Liver (tissue), 9 donors: ENCODE results near the gene PLTP. TPM values are rescaled to one million over a fixed set of nuclear protein-coding genes. Genes with fewer than 3 reads are reported as not detected.

Source experiments
- DNase-seq: peaks from one replicate; pipeline ENCODE4 v3.0.0-alpha.2; 2017; ENCODE audit warnings: low spot score
- H3K27ac ChIP-seq, 2 donors: one replicate each; pipeline ENCODE4 v1.7.0; 2013; ENCODE audit warnings: inconsistent platforms in 2 of 2, low read length in 2 of 2, control low read depth in 1 of 2, low read depth in 1 of 2, mild to moderate bottlenecking in 1 of 2
- H3K27me3 ChIP-seq, 4 donors: one replicate each; pipeline versions ENCODE4 v1.6.1 to v1.7.0; 2013; ENCODE audit warnings: low read length in 3 of 4, inconsistent platforms in 1 of 4, mild to moderate bottlenecking in 1 of 4, moderate library complexity in 1 of 4; ENCODE audit not compliant: control insufficient read depth in 4 of 4, insufficient read depth in 4 of 4
- H3K36me3 ChIP-seq, 4 donors: one replicate each; pipeline versions ENCODE4 v1.6.1 to v1.7.0; 2013; ENCODE audit warnings: low read length in 3 of 4, mild to moderate bottlenecking in 3 of 4, low read depth in 1 of 4, moderate library complexity in 1 of 4; ENCODE audit not compliant: control insufficient read depth in 4 of 4, insufficient read depth in 3 of 4
- H3K4me1 ChIP-seq, 4 donors: one replicate each; pipeline versions ENCODE4 v1.6.1 to v1.7.0; 2013; ENCODE audit warnings: low read length in 3 of 4, mild to moderate bottlenecking in 3 of 4, moderate library complexity in 1 of 4; ENCODE audit not compliant: control insufficient read depth in 4 of 4, insufficient read depth in 4 of 4
- H3K4me3 ChIP-seq, 3 donors: one replicate each; pipeline versions ENCODE4 v1.6.1 to v1.7.0; 2013; ENCODE audit warnings: low read length in 3 of 3, control low read depth in 1 of 3, low read depth in 1 of 3, mild to moderate bottlenecking in 1 of 3
- H3K9ac ChIP-seq, 2 donors: one replicate each; pipeline ENCODE4 v1.7.0; 2013; ENCODE audit warnings: low read length in 2 of 2, mild to moderate bottlenecking in 2 of 2, moderate library complexity in 2 of 2, control low read depth in 1 of 2, low read depth in 1 of 2
- H3K9me3 ChIP-seq, 4 donors: one replicate each; pipeline versions ENCODE4 v1.6.1 to v1.7.0; 2013; ENCODE audit warnings: low read length in 3 of 4; ENCODE audit not compliant: control insufficient read depth in 4 of 4
- ATF3 ChIP-seq: IDR thresholded peaks from 2 replicates; pipeline ENCODE4 v1.6.1; 2016; ENCODE audit warnings: antibody characterized with exemption
- CTCF ChIP-seq: fragments of 150-350 bp; IDR thresholded peaks from 2 replicates; pipeline ENCODE4 v1.5.1; 2017; ENCODE audit warnings: improper control_type of control experiment, low read depth, low read length; ENCODE audit not compliant: missing input control
- EGR1 ChIP-seq, 2 donors: IDR thresholded peaks; 2 replicates each; pipeline ENCODE4 v1.6.1; 2016 to 2018; ENCODE audit warnings: antibody characterized with exemption in 2 of 2, low read depth in 2 of 2
- FOXA1 ChIP-seq: IDR thresholded peaks from 2 replicates; pipeline ENCODE4 v1.6.1; 2016; ENCODE audit warnings: antibody characterized with exemption
- FOXA2 ChIP-seq: IDR thresholded peaks from 2 replicates; pipeline ENCODE4 v1.6.1; 2016; ENCODE audit warnings: antibody characterized with exemption
- GABPA ChIP-seq, 2 donors: IDR thresholded peaks in 1 of 2; conservative IDR thresholded peaks in 1 of 2; 2 replicates each; pipeline ENCODE4 v1.6.1; 2016; ENCODE audit warnings: antibody characterized with exemption in 2 of 2, mild to moderate bottlenecking in 1 of 2, moderate library complexity in 1 of 2
- HNF4A ChIP-seq, 2 donors: conservative IDR thresholded peaks; 2 replicates each; pipeline ENCODE4 v1.6.1; 2016; ENCODE audit warnings: antibody characterized with exemption in 2 of 2, mild to moderate bottlenecking in 2 of 2
- HNF4G ChIP-seq: IDR thresholded peaks from 2 replicates; pipeline ENCODE4 v1.6.1; 2016; ENCODE audit warnings: antibody characterized with exemption
- JUND ChIP-seq, 2 donors: IDR thresholded peaks; 2 replicates each; pipeline ENCODE4 v1.6.1; 2016; ENCODE audit warnings: antibody characterized with exemption in 2 of 2
- MAX ChIP-seq: IDR thresholded peaks from 2 replicates; pipeline ENCODE4 v1.6.1; 2016; ENCODE audit warnings: antibody characterized with exemption
- NR2F2 ChIP-seq: IDR thresholded peaks from 2 replicates; pipeline ENCODE4 v1.6.1; 2016; ENCODE audit warnings: antibody characterized with exemption
- RAD21 ChIP-seq, 2 donors: IDR thresholded peaks; 2 replicates each; pipeline ENCODE4 v1.6.1; 2016; ENCODE audit warnings: antibody characterized with exemption in 2 of 2, mild to moderate bottlenecking in 2 of 2
- REST ChIP-seq: IDR thresholded peaks from 2 replicates; pipeline ENCODE4 v1.6.1; 2016; ENCODE audit warnings: antibody characterized with exemption, mild to moderate bottlenecking
- RXRA ChIP-seq, 2 donors: IDR thresholded peaks; 2 replicates each; pipeline ENCODE4 v1.6.1; 2017 to 2018; ENCODE audit warnings: antibody characterized with exemption in 2 of 2, mild to moderate bottlenecking in 1 of 2
- SP1 ChIP-seq: IDR thresholded peaks from 2 replicates; pipeline ENCODE4 v1.6.1; 2018; ENCODE audit warnings: antibody characterized with exemption, mild to moderate bottlenecking
- TAF1 ChIP-seq: conservative IDR thresholded peaks from 2 replicates; pipeline ENCODE4 v1.6.1; 2016; ENCODE audit warnings: antibody characterized with exemption, mild to moderate bottlenecking
- ZBTB33 ChIP-seq: IDR thresholded peaks from 2 replicates; pipeline ENCODE4 v1.6.1; 2016; ENCODE audit warnings: antibody characterized with exemption
- WGBS: extraction: QIAGEN DNeasy Blood & Tissue Kit; methylation state at CpG from one replicate; pipeline ENCODE4 v1.1.7; 2013; 5-methylcytosine and 5-hydroxymethylcytosine counted together
- polyA plus RNA-seq, 2 donors: library from polyadenylated mRNA; stranded (reverse) in 1 of 2; unstranded in 1 of 2; fragments of 200-250 nt in 1 of 2; fragments of >200 nt in 1 of 2; fragmentation: Nextera tagmentation in 1 of 2; extraction: Ambion mirVana in 1 of 2; gene quantifications; one replicate each; pipeline versions ENCODE4 v1.2.1 to v1.2.3, GENCODE V29; 2013 to 2015
- total RNA-seq, 2 donors: library from RNA; depleted of rRNA; stranded (reverse); fragments of >200 nt; gene quantifications; one replicate each; pipeline ENCODE4 v1.2.3, GENCODE V29; 2014
- donor health status: healthy.
- donor health status: healthy.
- donor health status: healthy.
- donor health status: healthy.
- donor health status: healthy.

PLTP gene
- total and polyA plus RNA-seq, 4 donors, result 22.5 to 69.5 (median 60.7) TPM

GRCh38 chr20:45959126-45959525, 47.2 kb upstream of the PLTP start:
- 92% methylated on average over 16 of the region's 16 CpGs for WGBS
- Histone ChIP-seq H3K27me3 (no peaks in the 10 kb centered on the region), H3K36me3 (peaks cover 13 to 72% (median 46%) of the 10 kb centered on the region in 4 donors), H3K4me3 (no peak overlapping the region), H3K4me1 (no peaks in the 10 kb centered on the region), H3K27ac (no peak overlapping the region), H3K9ac (no peak overlapping the region), H3K9me3 (no peaks in the 10 kb centered on the region)
- TF ChIP-seq FOXA1 (no peak), ZBTB33 (no peak), SP1 (no peak), REST (no peak), NR2F2 (no peak), MAX (no peak), ATF3 (no peak), RAD21 (IDR thresholded peaks at IDR 0.05) (no peak), GABPA (IDR thresholded peaks at IDR 0.05 in 1 of 2, conservative IDR thresholded peaks at IDR 0.05 in 1 of 2) (no peak), HNF4A (conservative IDR thresholded peaks at IDR 0.05) (no peak), TAF1 (no peak), JUND (IDR thresholded peaks at IDR 0.05) (no peak), FOXA2 (no peak), HNF4G (no peak), EGR1 (IDR thresholded peaks at IDR 0.05; ENCODE audit: low read depth in 2 of 2) (no peak), CTCF (no peak)
- DNase-seq, result no peak

GRCh38 chr20:45958593-45958992, 46.6 kb upstream of the PLTP start:
- H3K9me3 ChIP-seq, result no peaks in the 10 kb centered on the region
- WGBS, result over 99% methylated on average over 4 of the region's 4 CpGs
- TF ChIP-seq FOXA2 (no peak), ZBTB33 (no peak), RXRA (IDR thresholded peaks at IDR 0.05) (no peak), REST (no peak), SP1 (no peak), HNF4G (no peak), HNF4A (conservative IDR thresholded peaks at IDR 0.05) (no peak), RAD21 (IDR thresholded peaks at IDR 0.05) (no peak), EGR1 (IDR thresholded peaks at IDR 0.05; ENCODE audit: low read depth in 2 of 2) (no peak), ATF3 (no peak)

More at GRCh38 chr20:45958593-45958992, 46.6 kb upstream of the PLTP start:
- DNase-seq, result no peak
- H3K4me3 ChIP-seq, result no peak overlapping the region
- no peak overlapping the region for H3K9ac ChIP-seq
- no peak overlapping the region for H3K27ac ChIP-seq
- H3K36me3 ChIP-seq, result peaks cover 13 to 67% (median 43%) of the 10 kb centered on the region in 4 donors
- H3K4me1 ChIP-seq, result no peaks in the 10 kb centered on the region
- H3K27me3 ChIP-seq, result no peaks in the 10 kb centered on the region
